ENCODE measurements around the gene ADPRS.

ADPRS gene

DNA sequence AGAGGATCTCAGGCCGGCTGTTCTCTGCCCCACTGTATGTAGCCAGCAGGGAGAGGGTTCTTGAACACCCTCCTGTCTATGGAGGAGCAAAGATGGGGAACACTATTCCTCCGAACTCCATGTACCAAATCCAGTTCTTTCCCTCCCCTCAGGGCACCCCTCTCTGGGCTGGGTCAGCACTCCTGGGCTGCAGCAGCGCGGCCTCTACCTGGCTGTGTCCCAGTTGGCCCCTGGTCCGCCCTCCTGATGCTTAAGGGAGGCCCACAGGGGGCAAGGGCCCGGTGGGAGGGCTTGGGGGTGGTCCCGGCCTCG lies 471 bp upstream of the ADPRS start:
- TF ChIP-seq CTCF (IDR thresholded peaks at IDR 0.05; ENCODE audit: low read depth, low read length): no peak
- H3K4me3 ChIP-seq (ENCODE audit: low read depth, low read length): peak overlapping the region; percentile 96

DNA sequence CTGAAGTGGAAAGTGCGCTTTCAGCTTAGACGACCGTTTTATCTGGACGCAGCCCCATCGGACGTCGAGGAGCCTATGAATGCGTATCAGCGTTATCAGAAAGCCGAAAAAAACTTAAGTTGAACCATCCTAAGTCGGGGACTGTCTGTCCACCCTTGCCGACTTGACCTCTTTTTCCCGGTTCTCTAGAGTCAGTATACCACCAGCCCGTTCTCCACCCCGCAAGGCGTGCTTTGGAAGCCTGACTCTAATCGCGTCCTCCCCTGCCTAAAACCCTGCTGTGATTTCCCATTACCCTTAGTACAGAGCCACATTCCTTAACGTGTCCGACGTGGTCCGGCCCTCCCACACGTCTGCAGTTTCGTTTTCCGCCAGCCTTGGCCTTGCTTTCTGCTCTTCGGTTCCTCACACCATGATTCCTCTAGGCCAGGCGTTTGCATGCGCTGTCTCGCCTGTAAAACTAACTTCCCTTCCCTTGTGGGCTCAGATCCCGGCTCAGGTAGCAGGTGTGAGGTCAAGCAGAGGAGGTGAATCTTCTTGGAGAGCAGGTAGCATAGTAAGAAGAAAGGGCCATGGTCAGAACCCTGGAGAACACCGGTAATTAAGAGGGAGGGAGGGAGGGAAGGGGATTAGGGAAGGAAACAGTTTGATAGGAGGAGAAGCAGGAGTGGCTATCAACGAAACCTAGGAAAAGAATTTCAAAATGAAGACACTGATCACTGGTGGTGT lies 865 bp downstream of the ADPRS start:
- no peak for TF ChIP-seq CTCF (IDR thresholded peaks at IDR 0.05; ENCODE audit: low read depth, low read length)
- peak overlapping the region; percentile 96 for H3K4me3 ChIP-seq (ENCODE audit: low read depth, low read length)

GRCh38 chr1:36091141-36091540 lies 2.4 kb downstream of the ADPRS start:
- no peak overlapping the region for H3K4me3 ChIP-seq (ENCODE audit: low read depth, low read length)
- TF ChIP-seq CTCF (IDR thresholded peaks at IDR 0.05; ENCODE audit: low read depth, low read length): no peak

- H3K4me3 ChIP-seq (ENCODE audit: low read depth, low read length): no peak overlapping the region
- no peak for TF ChIP-seq CTCF (IDR thresholded peaks at IDR 0.05; ENCODE audit: low read depth, low read length)
Observed at GRCh38 chr1:36091698-36092097, 3.0 kb downstream of the ADPRS start.

- no peak overlapping the region for H3K4me3 ChIP-seq (ENCODE audit: low read depth, low read length)
- no peak for TF ChIP-seq CTCF (IDR thresholded peaks at IDR 0.05; ENCODE audit: low read depth, low read length)
Observed at GRCh38 chr1:36092166-36092797, 3.6 kb downstream of the ADPRS start.

GRCh38 chr1:36092798-36093185 lies 4.1 kb downstream of the ADPRS start:
- no peak for TF ChIP-seq CTCF (IDR thresholded peaks at IDR 0.05; ENCODE audit: low read depth, low read length)
- no peak overlapping the region for H3K4me3 ChIP-seq (ENCODE audit: low read depth, low read length)

GRCh38 chr1:36093226-36093625 lies 4.5 kb downstream of the ADPRS start:
- TF ChIP-seq CTCF (IDR thresholded peaks at IDR 0.05; ENCODE audit: low read depth, low read length): no peak
- H3K4me3 ChIP-seq (ENCODE audit: low read depth, low read length): no peak overlapping the region

Data from WI38 (cell line).